ENCODE measurements around the gene CUEDC2. TPM values are rescaled to one million over a fixed set of nuclear protein-coding genes. Genes with fewer than 3 reads are reported as not detected.
A peak's percentile ranks its signal among the peaks of the same experiment; 100 is the strongest.

Gene CUEDC2
- total RNA-seq, 3 donors from 2014 or later (not counting 1 experiment from before 2014, with no cell fraction given): 35.0 to 43.0 (median 37.7) TPM

DNA sequence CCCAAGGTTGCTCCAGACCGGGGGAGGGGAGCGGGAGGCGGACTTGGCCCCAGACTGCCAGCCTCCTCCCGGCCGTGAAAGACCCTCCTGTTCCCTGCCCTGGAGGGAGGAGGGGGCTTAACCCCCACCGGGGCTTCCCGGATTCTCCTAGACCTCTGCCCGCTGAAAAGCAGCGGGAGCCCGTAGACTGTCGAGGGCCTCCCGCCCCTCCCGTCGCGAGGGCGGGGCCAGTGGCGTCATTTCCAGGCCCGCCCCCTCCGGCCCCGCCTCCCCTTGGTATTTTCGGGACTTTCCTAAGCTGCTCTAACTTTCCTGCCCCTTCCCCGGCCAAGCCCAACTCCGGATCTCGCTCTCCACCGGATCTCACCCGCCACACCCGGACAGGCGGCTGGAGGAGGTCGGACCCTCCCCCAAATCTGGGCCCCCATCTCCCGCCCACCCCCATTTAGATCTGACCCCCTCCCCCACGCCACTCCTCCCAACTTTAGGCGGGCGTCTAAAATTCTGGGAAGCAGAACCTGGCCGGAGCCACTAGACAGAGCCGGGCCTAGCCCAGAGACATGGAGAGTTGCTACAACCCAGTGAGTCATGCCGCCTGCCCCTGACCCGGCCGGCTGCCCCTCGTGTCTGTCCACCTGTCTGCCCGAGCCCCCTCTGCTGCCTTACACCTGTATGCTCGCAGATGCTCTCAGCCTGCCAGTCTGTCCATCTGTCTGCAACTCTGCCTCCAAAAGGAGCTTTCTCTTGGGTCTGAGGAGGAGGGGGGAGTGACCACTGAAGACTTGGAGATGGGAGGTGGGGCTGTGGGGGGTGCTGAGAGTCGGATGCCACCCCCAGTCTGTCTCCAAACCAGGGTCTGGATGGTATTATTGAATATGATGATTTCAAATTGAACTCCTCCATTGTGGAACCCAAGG, 36.7 kb downstream of the CUEDC2 start, which contains the start of gene NFKB2:
Gene NFKB2, plus strand, starts transcription at position 306 of the 917 bp plus-strand sequence. Its CDS starts 255 bp downstream, at position 561.
- Mint-ChIP-seq H3K4me1 (peaks cover 34 to 51% of the 10 kb centered on the region in 2 donors), H3K9me3 (no peaks in the 10 kb centered on the region), H3K27me3 (ENCODE audit: low read depth in 2 of 2) (no peaks in the 10 kb centered on the region), H3K4me3 (peak within 1 kb of the TSS; percentile 98), H3K36me3 (no peaks in the 10 kb centered on the region), H3K27ac (peak within 1 kb of the TSS; percentile 99)
- Histone ChIP-seq H3K4me3 (ENCODE audit: low read length) (peak within 1 kb of the TSS; percentile 69), H3K27ac (ENCODE audit: low read length) (peak within 1 kb of the TSS; percentile 91), H3K27me3 (ENCODE audit: control insufficient read depth, insufficient read depth, low read length) (no peaks in the 10 kb centered on the region), H3K9me3 (ENCODE audit: control insufficient read depth, insufficient read depth, low read length) (no peaks in the 10 kb centered on the region), H3K4me1 (ENCODE audit: control insufficient read depth, insufficient read depth, low read length) (peaks cover 51% of the 10 kb centered on the region), H3K36me3 (ENCODE audit: control insufficient read depth, insufficient read depth, low read length) (peaks cover 25% of the 10 kb centered on the region)
- DNase-seq: peak; percentile 95 to 97
- intact Hi-C loops (cut with micrococcal nuclease): loop anchor here (2.0 to 10.0 kb wide), 2 partner anchors 187 to 249 kb away; partner anchors contain the start of gene TRIM8
- peak; percentile 43 to 67 (median 44) for ATAC-seq
- TF ChIP-seq, protein P1, sequence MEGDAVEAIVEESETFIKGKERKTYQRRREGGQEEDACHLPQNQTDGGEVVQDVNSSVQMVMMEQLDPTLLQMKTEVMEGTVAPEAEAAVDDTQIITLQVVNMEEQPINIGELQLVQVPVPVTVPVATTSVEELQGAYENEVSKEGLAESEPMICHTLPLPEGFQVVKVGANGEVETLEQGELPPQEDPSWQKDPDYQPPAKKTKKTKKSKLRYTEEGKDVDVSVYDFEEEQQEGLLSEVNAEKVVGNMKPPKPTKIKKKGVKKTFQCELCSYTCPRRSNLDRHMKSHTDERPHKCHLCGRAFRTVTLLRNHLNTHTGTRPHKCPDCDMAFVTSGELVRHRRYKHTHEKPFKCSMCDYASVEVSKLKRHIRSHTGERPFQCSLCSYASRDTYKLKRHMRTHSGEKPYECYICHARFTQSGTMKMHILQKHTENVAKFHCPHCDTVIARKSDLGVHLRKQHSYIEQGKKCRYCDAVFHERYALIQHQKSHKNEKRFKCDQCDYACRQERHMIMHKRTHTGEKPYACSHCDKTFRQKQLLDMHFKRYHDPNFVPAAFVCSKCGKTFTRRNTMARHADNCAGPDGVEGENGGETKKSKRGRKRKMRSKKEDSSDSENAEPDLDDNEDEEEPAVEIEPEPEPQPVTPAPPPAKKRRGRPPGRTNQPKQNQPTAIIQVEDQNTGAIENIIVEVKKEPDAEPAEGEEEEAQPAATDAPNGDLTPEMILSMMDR (IDR thresholded peaks at IDR 0.05): no peak
- under 1% methylated on average over 41 of the region's 42 CpGs for WGBS (ENCODE audit: insufficient coverage)

DNA sequence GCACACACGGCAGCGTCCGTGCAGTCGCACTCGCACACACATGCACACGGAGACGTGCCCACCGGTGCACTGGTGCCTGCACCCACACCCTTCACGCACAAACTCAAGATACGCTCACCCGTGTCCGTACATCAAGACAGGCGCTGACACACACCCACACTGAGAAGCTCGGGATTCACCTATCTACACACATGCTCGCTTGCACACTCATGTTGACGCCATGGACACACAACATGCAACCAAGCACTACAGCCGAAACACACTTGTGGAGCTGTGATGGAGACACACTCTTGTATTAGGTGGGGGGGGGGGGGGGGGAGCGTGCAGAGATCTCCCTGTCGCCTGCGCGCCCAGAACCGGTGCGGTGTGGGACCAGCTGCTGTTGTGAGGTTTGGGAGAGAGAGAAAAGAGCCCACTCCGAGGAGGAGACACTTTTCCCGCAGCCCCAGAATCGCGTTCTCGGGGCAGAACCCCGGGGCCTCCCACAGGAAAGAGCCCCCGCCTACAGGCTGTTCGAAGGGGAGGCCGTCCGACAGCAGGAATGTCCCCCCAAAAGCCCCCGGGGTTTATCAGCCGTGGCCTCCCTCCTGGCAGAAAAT, 37.5 kb downstream of the CUEDC2 start:
- no peaks in the 10 kb centered on the region for H3K36me3 Mint-ChIP-seq
- H3K27ac Mint-ChIP-seq: peak overlapping the region; percentile 99
- peak overlapping the region; percentile 98 for H3K4me3 Mint-ChIP-seq
- no peaks in the 10 kb centered on the region for H3K27me3 ChIP-seq (ENCODE audit: control insufficient read depth, insufficient read depth, low read length)
- no peaks in the 10 kb centered on the region for H3K9me3 Mint-ChIP-seq
- H3K36me3 ChIP-seq (ENCODE audit: control insufficient read depth, insufficient read depth, low read length): peaks cover 22% of the 10 kb centered on the region
- WGBS (ENCODE audit: insufficient coverage): 0% methylated on average over 33 of the region's 35 CpGs
- H3K4me1 ChIP-seq (ENCODE audit: control insufficient read depth, insufficient read depth, low read length): peaks cover 45% of the 10 kb centered on the region
- ATAC-seq (peak; percentile 6 to 15 (median 11)), DNase-seq (peak in 1 of 2 donors; percentile 86)
- peaks cover 34 to 50% of the 10 kb centered on the region in 2 donors for H3K4me1 Mint-ChIP-seq
- no peaks in the 10 kb centered on the region for H3K9me3 ChIP-seq (ENCODE audit: control insufficient read depth, insufficient read depth, low read length)
- intact Hi-C loops (cut with micrococcal nuclease): loop anchor here (1.0 to 10.0 kb wide), 5 partner anchors 26 to 250 kb away; partner anchors contain the start of genes NOLC1 and TRIM8
- H3K27me3 Mint-ChIP-seq (ENCODE audit: low read depth in 2 of 2): peaks cover 0 to 2% of the 10 kb centered on the region in 2 donors
- TF ChIP-seq, protein P1 (IDR thresholded peaks at IDR 0.05): no peak
- H3K27ac ChIP-seq (ENCODE audit: low read length): peak overlapping the region; percentile 91
- peak overlapping the region; percentile 69 for H3K4me3 ChIP-seq (ENCODE audit: low read length)

DNA sequence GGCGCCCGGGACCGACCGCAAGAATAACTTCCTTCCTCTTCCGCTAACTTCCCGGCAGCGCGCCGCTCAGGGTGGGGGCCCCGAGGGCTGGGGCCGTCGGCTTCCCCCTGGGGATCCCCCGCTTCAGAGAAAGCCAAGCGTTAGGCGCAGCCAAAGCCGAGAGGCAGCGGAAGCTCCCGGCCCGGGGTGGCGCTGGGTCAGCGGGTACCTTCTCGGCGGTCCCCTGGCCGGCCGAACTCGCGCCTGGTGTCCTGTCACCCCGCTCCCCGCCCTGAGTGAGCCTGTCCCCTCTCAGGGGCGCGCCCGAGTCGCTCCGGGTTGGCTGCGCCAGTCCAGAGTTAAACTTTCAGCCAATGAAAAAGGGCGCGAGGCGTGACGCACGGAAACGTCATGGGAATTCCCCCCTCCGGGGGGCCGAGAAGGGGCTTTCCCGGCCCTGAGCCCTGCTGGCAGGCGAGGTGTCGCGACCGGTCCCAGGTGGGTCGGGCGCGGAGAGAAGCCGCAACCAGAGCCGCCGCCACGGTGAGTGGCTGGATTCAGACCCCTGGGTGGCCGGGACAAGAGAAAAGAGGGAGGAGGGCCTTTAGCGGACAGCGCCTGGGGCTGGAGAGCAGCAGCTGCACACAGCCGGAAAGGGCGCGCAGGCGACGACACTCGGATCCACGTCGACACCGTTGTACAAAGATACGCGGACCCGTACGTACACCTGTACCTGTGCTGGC, 38.1 kb downstream of the CUEDC2 start:
- Mint-ChIP-seq H3K27me3 (ENCODE audit: low read depth in 2 of 2) (peaks cover 0 to 4% of the 10 kb centered on the region in 2 donors), H3K36me3 (no peaks in the 10 kb centered on the region), H3K9me3 (no peaks in the 10 kb centered on the region), H3K27ac (peak overlapping the region; percentile 99), H3K4me3 (peak overlapping the region; percentile 98), H3K4me1 (peaks cover 34 to 43% of the 10 kb centered on the region in 2 donors)
- Histone ChIP-seq H3K4me3 (ENCODE audit: low read length) (peak overlapping the region; percentile 69), H3K27me3 (ENCODE audit: control insufficient read depth, insufficient read depth, low read length) (no peaks in the 10 kb centered on the region), H3K4me1 (ENCODE audit: control insufficient read depth, insufficient read depth, low read length) (peaks cover 40% of the 10 kb centered on the region), H3K9me3 (ENCODE audit: control insufficient read depth, insufficient read depth, low read length) (no peaks in the 10 kb centered on the region), H3K27ac (ENCODE audit: low read length) (peak overlapping the region; percentile 91), H3K36me3 (ENCODE audit: control insufficient read depth, insufficient read depth, low read length) (peaks cover 20% of the 10 kb centered on the region)
- under 1% methylated on average over 71 of the region's 71 CpGs for whole genome bisulfite sequencing (ENCODE audit: insufficient coverage)
- ATAC-seq (peak; percentile 74 to 91 (median 80)), DNase-seq (peak; percentile 99 to 100)
- TF ChIP-seq, protein P1 (IDR thresholded peaks at IDR 0.05): peak; percentile 31
- intact Hi-C loops (cut with micrococcal nuclease): loop anchor here (1.0 to 10.0 kb wide), 5 partner anchors 27 to 251 kb away; partner anchors contain the start of genes NOLC1 and TRIM8
